Measurements from ENCODE around the gene CAB39L. TPM values are rescaled to one million over a fixed set of nuclear protein-coding genes. Genes with fewer than 3 reads are reported as not detected.

CAB39L gene
- total and polyA plus RNA-seq, 2 donors (not counting 3 experiments of a cell fraction or from before 2014, with no cell fraction given) = 3.1 to 7.2 TPM

DNA sequence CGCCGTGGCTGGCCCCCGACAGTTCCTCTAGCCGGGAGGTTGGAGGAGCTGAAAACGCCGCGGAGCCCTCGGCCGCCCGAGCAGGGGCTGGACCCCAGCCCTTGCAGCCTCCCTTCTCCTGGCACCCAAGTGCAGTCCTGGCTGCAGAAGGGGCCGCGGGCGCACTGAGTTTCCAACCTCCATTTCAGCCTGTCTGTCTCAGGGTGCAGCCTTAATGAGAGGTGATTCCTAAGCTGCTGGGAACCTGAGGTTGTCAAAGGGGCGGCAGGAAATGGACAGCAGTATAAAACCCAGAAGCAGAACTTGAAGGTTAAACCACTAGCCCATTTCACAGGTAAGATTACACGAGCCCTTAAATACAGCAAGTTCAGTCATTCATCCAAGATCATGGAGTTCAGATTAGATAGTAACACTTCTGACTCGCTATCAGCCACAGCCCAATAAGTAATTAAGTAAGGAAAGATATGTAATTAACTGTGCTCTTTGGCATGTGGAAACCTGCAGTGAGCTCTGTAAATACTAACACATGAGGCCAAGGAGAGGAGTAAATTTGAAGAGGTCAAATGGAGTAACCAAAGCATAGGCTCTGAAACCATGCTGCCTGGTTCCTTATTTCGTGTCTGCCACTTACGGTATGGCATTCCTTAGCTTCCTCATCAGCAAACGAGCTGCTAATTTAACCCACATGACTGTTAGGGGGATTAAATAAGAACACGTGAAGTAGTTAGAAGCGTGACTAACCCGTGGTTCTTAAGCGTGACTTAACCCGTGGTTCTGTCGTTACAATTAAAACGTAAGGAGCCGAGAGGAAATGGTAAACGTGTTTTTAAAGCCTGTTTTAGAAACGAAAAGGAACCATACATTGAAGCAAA, 896 bp upstream of the CAB39L start:
- ChIA-PET POLR2A (no interaction called here), CTCF (interaction anchor here (0.8 to 1.8 kb wide), 10 partner anchors 12 to 224 kb away, joined by 3 to 9 read pairs (median 4); partner anchors contain the start of gene PHF11)
- no peaks in the 10 kb centered on the region for H3K27me3 ChIP-seq (ENCODE audit: control insufficient read depth in 2 of 2, insufficient read depth in 2 of 2, low read length in 2 of 2)
- DNase-seq (ENCODE audit: low read depth, low spot score) (no peak), FAIRE-seq (no peak)
- dilution Hi-C loops (cut with MboI; ENCODE audit: extremely low pct_ligation_motif_present, low sequenced_read_pairs) = no loop called here
- peak overlapping the region; percentile 93 for H2AFZ ChIP-seq (ENCODE audit: low read depth, low read length)
- TF ChIP-seq POLR2AphosphoS5 (IDR thresholded peaks at IDR 0.05; ENCODE audit: insufficient read depth, low read depth, low read length) (no peak), JUN (IDR thresholded peaks at IDR 0.05; ENCODE audit: borderline replicate concordance, insufficient read depth, insufficient read length, low read depth) (no peak), FOS (IDR thresholded peaks at IDR 0.05; ENCODE audit: borderline replicate concordance, insufficient read depth, low read length) (no peak), GATA2 (IDR thresholded peaks at IDR 0.05; ENCODE audit: insufficient read depth, insufficient read length, low read depth, low read length) (no peak), POLR2A (IDR thresholded peaks at IDR 0.05; ENCODE audit: low read depth, low read length) (no peak)
- peak overlapping the region; percentile 61 for H3K9ac ChIP-seq (replicated peaks; ENCODE audit: extremely low read depth, insufficient read depth, low read length)
- H4K20me1 ChIP-seq (replicated peaks; ENCODE audit: control insufficient read depth, extremely low read depth, insufficient read depth, low read length) = no peaks in the 10 kb centered on the region
- no peaks in the 10 kb centered on the region for H3K9me3 ChIP-seq (replicated peaks; ENCODE audit: control insufficient read depth, insufficient read depth, low read length)
- peak overlapping the region; percentile 18 for H3K27ac ChIP-seq (ENCODE audit: insufficient read depth, low read depth, low read length)
- intact Hi-C loops (cut with micrococcal nuclease) = loop anchor here (1.0 to 5.0 kb wide), 5 partner anchors 51 to 348 kb away; partner anchors contain the start of genes KPNA3 and PHF11
- H3K4me2 ChIP-seq (ENCODE audit: insufficient read depth, low read length) = peak overlapping the region; percentile 80
- no peaks in the 10 kb centered on the region for H3K9me1 ChIP-seq (replicated peaks; ENCODE audit: control insufficient read depth, extremely low read depth, insufficient read depth, low read length)
- no peaks in the 10 kb centered on the region for H3K36me3 ChIP-seq (ENCODE audit: control insufficient read depth in 2 of 2, extremely low read depth in 1 of 2, insufficient read depth in 2 of 2, low read length in 2 of 2)
- peaks cover 20% of the 10 kb centered on the region for H3K4me1 ChIP-seq (ENCODE audit: control insufficient read depth, extremely low read depth, insufficient read depth, low read length)
- no peaks in the 10 kb centered on the region for H3K79me2 ChIP-seq (ENCODE audit: control insufficient read depth, insufficient read depth, low read length)
- peak overlapping the region; percentile 40 to 73 (median 66) for H3K4me3 ChIP-seq (replicated peaks in 1 of 3; ENCODE audit: insufficient read depth in 1 of 3, low read depth in 1 of 3, low read length in 3 of 3)
- BruUV-seq (replicated peaks) = no TSS peak

DNA sequence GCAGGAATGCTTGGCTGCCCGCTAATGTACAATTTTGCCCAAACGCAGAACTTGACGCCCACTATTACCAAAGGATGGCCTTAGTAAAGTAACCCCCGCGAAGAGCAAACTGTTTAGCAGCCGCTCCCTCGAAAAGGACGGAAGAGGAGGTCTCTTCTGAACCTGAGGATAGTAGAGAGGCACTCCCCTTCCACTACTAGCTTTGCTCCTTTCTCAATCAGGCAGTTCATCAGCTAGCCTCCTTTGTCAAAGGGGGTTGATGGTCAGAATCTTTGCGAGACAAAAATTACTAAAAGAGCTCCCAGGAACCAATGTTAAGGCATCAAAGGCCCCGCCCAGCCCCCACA, 534 bp downstream of the CAB39L start:
- Histone ChIP-seq H3K9me1 (replicated peaks; ENCODE audit: control insufficient read depth, extremely low read depth, insufficient read depth, low read length) (no peaks in the 10 kb centered on the region), H4K20me1 (replicated peaks; ENCODE audit: control insufficient read depth, extremely low read depth, insufficient read depth, low read length) (no peaks in the 10 kb centered on the region), H3K4me3 (replicated peaks in 1 of 3; ENCODE audit: insufficient read depth in 1 of 3, low read depth in 1 of 3, low read length in 3 of 3) (peak overlapping the region; percentile 43 to 73 (median 66)), H3K27ac (ENCODE audit: insufficient read depth, low read depth, low read length) (peak overlapping the region; percentile 73), H3K36me3 (ENCODE audit: control insufficient read depth in 2 of 2, extremely low read depth in 1 of 2, insufficient read depth in 2 of 2, low read length in 2 of 2) (no peaks in the 10 kb centered on the region), H3K9ac (replicated peaks; ENCODE audit: extremely low read depth, insufficient read depth, low read length) (peak overlapping the region; percentile 73), H3K4me1 (ENCODE audit: control insufficient read depth, extremely low read depth, insufficient read depth, low read length) (peaks cover 20% of the 10 kb centered on the region), H3K9me3 (replicated peaks; ENCODE audit: control insufficient read depth, insufficient read depth, low read length) (no peaks in the 10 kb centered on the region), H3K79me2 (ENCODE audit: control insufficient read depth, insufficient read depth, low read length) (no peaks in the 10 kb centered on the region), H2AFZ (ENCODE audit: low read depth, low read length) (peak overlapping the region; percentile 86), H3K4me2 (ENCODE audit: insufficient read depth, low read length) (peak overlapping the region; percentile 81), H3K27me3 (ENCODE audit: control insufficient read depth in 2 of 2, insufficient read depth in 2 of 2, low read length in 2 of 2) (no peaks in the 10 kb centered on the region)
- no peak for FAIRE-seq
- dilution Hi-C loops (cut with MboI; ENCODE audit: extremely low pct_ligation_motif_present, low sequenced_read_pairs) = no loop called here
- DNase-seq (ENCODE audit: low read depth, low spot score) = peak; percentile 54
- intact Hi-C loops (cut with micrococcal nuclease) = loop anchor here (5.0 kb wide), 1 partner anchor 349 kb away; the partner anchor contains the start of gene KPNA3
- ChIA-PET POLR2A (interaction anchor here (0.7 kb wide), 2 partner anchors 41 to 227 kb away, joined by 6 to 11 read pairs; no protein-coding TSS in a partner anchor), CTCF (interaction anchor here (0.9 to 1.8 kb wide), 9 partner anchors 11 to 350 kb away, joined by 3 to 9 read pairs (median 4); partner anchors contain the start of gene PHF11)
- TF ChIP-seq EZH2 (IDR thresholded peaks at IDR 0.05; ENCODE audit: borderline replicate concordance, low read depth, low read length, severe bottlenecking) (no peak), JUN (IDR thresholded peaks at IDR 0.05; ENCODE audit: borderline replicate concordance, insufficient read depth, insufficient read length, low read depth) (no peak), GATA2 (IDR thresholded peaks at IDR 0.05; ENCODE audit: insufficient read depth, insufficient read length, low read depth, low read length) (no peak), POLR2AphosphoS5 (IDR thresholded peaks at IDR 0.05; ENCODE audit: insufficient read depth, low read depth, low read length) (no peak), FOS (IDR thresholded peaks at IDR 0.05; ENCODE audit: borderline replicate concordance, insufficient read depth, low read length) (no peak)
- TF ChIP-seq, protein P1, sequence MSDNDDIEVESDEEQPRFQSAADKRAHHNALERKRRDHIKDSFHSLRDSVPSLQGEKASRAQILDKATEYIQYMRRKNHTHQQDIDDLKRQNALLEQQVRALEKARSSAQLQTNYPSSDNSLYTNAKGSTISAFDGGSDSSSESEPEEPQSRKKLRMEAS (IDR thresholded peaks at IDR 0.05; ENCODE audit: insufficient read depth, insufficient read length) = no peak
- TSS peak; percentile 67 for BruUV-seq (replicated peaks)

Data from endothelial cell of umbilical vein (primary cell).